ENCODE results near the gene CREG1.
"Not testable (repeated sequence)": the region's sequence is repeated elsewhere in the genome, so short reads cannot be mapped to it uniquely, and the experiment has no call there.

Gene CREG1

DNA sequence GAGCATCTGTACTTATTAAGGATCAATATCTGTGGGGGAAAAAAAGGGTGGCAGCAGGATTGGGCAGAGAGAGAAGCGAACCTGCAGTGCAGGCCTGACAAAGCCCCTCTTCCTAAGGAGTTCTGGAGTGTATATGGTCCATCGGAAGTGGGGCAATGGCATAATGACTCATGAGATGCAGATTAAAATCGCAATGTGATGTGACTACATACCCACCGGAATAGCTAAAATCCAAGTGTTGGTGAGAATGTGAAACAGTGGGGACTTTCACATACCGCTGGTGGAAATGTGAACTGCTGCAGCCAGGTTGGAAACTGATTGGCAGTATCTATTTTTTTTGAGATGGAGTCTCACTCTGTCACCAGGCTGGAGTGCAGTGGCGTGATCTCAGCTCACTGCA is 8.2 kb upstream of the CREG1 start:
- no peak for TF ChIP-seq EZH2 (IDR thresholded peaks at IDR 0.05)
- no peak for TF ChIP-seq FOXP2 (optimal IDR thresholded peaks at IDR 0.05; ENCODE audit: control extremely low read depth, extremely low read length, insufficient read depth)
- TF ChIP-seq POLR2AphosphoS5 (IDR thresholded peaks at IDR 0.05; ENCODE audit: borderline replicate concordance, low read depth, low read length): no peak
- H3K9me3 ChIP-seq (ENCODE audit: low read depth, low read length): no peaks in the 10 kb centered on the region
- no peaks in the 10 kb centered on the region for H3K36me3 ChIP-seq (ENCODE audit: insufficient read depth, low read length)
- DNase-seq (ENCODE audit: low read depth, low spot score): no peak
- no peak overlapping the region for H3K4me3 ChIP-seq
- H3K9ac ChIP-seq (ENCODE audit: insufficient read length): no peak overlapping the region
- H3K27ac ChIP-seq: no peak overlapping the region

DNA sequence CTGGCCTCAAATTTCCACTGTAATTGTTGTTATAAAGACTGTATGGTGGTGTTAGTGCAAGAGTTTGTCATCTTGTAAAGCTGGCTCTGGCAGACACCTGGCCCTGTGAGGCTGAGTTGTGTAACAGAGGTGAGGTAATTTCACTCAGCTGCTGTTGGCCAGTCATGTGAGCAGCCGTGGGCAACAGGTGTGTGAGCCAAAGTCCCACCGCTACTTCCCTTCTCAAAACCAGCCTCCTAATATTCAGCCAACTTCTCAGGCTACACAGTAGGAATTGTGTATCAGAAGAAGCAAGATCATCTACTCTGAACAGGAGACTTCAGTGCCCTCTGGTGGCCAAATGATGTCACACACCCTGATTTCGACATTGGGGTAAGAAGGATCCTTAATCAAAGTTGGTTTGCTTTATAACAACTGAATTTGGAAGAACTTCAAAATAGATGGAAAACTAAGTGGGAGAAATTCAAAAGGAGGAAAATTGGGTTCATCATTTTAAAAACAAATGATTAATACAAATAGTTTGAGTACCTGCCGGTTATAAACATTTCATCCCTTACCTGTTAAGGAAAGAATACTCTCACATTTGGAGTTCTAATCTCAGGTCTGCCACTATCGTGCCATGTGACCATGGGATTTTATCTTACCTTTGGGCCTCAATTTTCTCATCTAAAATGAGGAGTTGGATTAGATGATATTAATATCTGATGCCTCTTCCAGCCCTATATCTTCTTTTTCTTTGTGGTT is 2.6 kb upstream of the CREG1 start:
- Histone ChIP-seq H3K27ac (no peak overlapping the region), H3K9me3 (ENCODE audit: low read depth, low read length) (no peaks in the 10 kb centered on the region), H3K9ac (ENCODE audit: insufficient read length) (no peak overlapping the region), H3K4me3 (no peak overlapping the region), H3K36me3 (ENCODE audit: insufficient read depth, low read length) (no peaks in the 10 kb centered on the region)
- TF ChIP-seq EZH2 (IDR thresholded peaks at IDR 0.05): no peak
- TF ChIP-seq FOXP2 (optimal IDR thresholded peaks at IDR 0.05; ENCODE audit: control extremely low read depth, extremely low read length, insufficient read depth): no peak
- TF ChIP-seq POLR2AphosphoS5 (IDR thresholded peaks at IDR 0.05; ENCODE audit: borderline replicate concordance, low read depth, low read length): no peak
- peak; percentile 67 for DNase-seq (ENCODE audit: low read depth, low spot score)

DNA sequence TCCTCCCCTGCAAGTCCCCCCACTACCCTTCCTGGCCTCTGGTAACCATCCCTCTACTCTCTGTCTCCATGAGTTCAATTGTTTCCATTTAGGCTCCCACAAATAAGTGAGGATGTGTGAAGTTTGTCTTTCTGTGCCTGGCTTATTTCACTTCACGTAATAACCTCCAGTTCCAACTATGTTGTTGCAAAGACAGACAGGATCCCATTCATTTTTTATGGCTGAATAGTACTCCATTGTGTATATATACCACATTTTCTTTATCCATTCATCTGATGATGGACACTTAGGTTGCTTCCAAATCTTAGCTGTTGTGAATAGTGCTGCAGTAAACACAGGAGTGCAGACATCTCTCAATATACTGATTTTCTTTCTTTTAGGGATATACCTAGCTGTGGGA is 1.5 kb upstream of the CREG1 start:
- not testable (repeated sequence) for DNase-seq (ENCODE audit: low read depth, low spot score); H3K36me3 ChIP-seq (ENCODE audit: insufficient read depth, low read length); H3K4me3 ChIP-seq; H3K9me3 ChIP-seq (ENCODE audit: low read depth, low read length); H3K27ac ChIP-seq; H3K9ac ChIP-seq (ENCODE audit: insufficient read length)

DNA sequence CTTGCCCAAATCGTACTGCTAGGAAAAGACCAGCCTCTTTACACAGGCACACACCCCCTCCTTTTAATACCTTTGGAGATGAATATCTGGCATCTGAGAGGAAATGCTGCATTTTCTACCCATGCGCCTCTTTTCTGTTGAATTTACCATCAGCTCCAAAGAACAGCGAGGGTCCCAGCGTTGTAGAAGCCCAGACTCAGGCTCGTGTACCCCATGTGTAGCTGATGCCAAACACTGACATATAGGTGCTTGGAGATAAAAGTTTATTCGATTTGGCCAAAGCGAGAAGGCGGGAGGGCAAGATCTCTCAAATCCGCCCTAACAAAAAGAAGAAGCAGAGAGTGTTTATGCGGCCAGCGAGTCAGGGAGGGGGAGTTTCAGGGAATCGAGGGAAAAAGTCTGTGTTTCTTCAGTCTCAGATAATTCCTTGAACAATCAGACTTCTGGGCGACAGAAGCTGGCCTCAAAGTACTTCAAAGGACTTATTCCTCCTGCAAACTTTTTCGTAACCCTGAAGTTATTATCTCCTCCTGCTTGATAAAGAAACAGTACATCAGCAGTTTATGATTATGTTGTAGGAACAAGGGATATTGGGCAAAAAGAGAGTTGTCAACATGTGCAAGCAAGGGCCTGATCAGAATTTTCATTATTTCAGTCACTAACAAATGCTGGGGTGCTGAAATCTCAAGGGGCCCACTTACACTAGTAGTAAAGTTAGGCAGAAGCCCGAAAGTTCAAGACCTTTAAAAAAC is 642 bp upstream of the CREG1 start:
- Histone ChIP-seq H3K9me3 (ENCODE audit: low read depth, low read length) (no peaks in the 10 kb centered on the region), H3K27ac (no peak overlapping the region), H3K4me3 (peak overlapping the region; percentile 89), H3K36me3 (ENCODE audit: insufficient read depth, low read length) (no peaks in the 10 kb centered on the region), H3K9ac (ENCODE audit: insufficient read length) (peak overlapping the region; percentile 38)
- no peak for DNase-seq (ENCODE audit: low read depth, low spot score)
- TF ChIP-seq POLR2AphosphoS5 (IDR thresholded peaks at IDR 0.05; ENCODE audit: borderline replicate concordance, low read depth, low read length) (no peak), EZH2 (IDR thresholded peaks at IDR 0.05) (no peak), FOXP2 (optimal IDR thresholded peaks at IDR 0.05; ENCODE audit: control extremely low read depth, extremely low read length, insufficient read depth) (no peak)

DNA sequence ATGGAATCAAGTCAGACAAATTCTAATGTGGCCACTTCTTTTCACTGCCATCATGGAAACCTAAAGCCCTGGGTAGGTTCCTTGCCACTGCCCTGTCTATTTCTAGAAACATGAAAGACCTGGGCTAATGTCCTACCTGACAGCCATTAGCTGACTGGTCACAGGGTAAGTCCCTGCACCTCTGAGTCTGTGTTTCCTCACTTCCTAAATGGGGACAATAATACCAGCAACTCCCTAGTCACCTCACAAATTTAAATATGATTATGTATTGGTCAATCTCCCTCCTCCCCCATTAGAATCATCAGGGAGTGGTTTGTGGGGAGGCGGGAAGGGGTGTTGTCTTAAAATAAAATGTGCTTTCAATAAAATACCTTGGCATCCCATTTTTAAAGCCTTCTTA is 2.2 kb downstream of the CREG1 start:
- Histone ChIP-seq H3K9ac (ENCODE audit: insufficient read length) (no peak overlapping the region), H3K27ac (no peak overlapping the region), H3K9me3 (ENCODE audit: low read depth, low read length) (no peaks in the 10 kb centered on the region), H3K36me3 (ENCODE audit: insufficient read depth, low read length) (no peaks in the 10 kb centered on the region), H3K4me3 (no peak overlapping the region)
- TF ChIP-seq POLR2AphosphoS5 (IDR thresholded peaks at IDR 0.05; ENCODE audit: borderline replicate concordance, low read depth, low read length) (no peak), FOXP2 (optimal IDR thresholded peaks at IDR 0.05; ENCODE audit: control extremely low read depth, extremely low read length, insufficient read depth) (no peak), EZH2 (IDR thresholded peaks at IDR 0.05) (no peak)
- no peak for DNase-seq (ENCODE audit: low read depth, low spot score)

DNA sequence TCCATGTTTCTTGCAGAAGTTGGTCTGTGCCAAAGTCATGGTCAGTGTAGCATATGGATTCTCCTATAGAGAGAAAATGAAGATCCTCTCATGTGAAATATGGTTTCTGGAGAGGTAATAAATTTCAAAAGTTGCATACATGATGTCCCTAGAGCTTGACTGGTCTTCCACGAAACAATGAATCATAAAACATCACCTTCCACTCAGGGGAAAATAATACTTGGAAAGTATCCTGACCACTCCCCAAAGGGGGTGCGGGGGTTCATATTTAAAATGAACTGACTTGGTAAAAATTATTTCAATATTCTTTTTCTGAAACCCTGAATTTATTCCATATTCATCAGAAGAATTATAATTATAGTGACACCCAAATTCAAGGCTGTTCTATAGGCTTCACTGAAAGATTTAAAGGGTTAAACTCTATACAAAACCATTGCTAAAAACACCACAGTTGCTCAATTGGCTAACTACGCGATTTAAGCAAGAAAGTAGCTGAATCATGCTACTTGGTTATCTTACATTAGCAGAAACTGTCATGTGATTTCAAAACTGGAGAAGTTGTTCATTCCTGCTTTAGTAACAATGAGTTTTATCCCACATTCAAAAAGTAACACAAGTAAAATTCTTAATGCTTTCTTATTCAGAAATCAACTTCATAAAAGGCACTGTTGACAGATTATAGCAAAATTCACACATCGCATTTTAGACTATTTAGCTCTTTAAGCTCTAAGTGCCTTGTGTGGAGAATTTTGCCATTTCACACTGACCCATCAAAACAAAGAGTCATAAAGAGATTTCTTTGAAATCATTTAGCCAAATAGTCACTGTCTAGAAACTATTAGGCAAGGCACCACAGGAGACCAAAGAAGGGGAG is 5.3 kb downstream of the CREG1 start:
- Histone ChIP-seq H3K4me3 (peak overlapping the region; percentile 1; the same call in 1 of the 2 replicates), H3K9ac (ENCODE audit: insufficient read length) (no peak overlapping the region), H3K36me3 (ENCODE audit: insufficient read depth, low read length) (no peaks in the 10 kb centered on the region), H3K27ac (peak overlapping the region; percentile 2; the same call in 1 of the 2 replicates), H3K9me3 (ENCODE audit: low read depth, low read length) (no peaks in the 10 kb centered on the region)
- no peak for DNase-seq (ENCODE audit: low read depth, low spot score)
- TF ChIP-seq POLR2AphosphoS5 (IDR thresholded peaks at IDR 0.05; ENCODE audit: borderline replicate concordance, low read depth, low read length) (no peak), EZH2 (IDR thresholded peaks at IDR 0.05) (no peak), FOXP2 (optimal IDR thresholded peaks at IDR 0.05; ENCODE audit: control extremely low read depth, extremely low read length, insufficient read depth) (no peak)

DNA sequence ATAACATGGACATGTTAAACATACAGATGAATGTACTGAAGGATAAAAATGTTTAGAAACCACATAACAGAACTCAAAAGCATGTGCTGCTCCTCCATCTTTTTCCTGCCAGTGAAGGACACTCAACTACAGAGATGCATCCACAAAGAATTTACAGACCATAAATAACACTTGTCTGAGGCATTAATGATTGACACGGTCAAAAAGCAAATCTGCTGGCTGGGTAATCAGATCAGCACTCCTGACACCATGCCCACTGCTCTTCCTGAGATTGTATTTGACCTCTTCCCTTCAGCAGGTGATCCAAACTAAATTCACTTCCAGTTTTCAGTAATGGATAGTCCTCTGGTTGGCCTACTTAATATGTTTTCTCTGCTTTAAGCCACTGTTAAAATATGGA is 6.6 kb downstream of the CREG1 start:
- no peak for TF ChIP-seq FOXP2 (optimal IDR thresholded peaks at IDR 0.05; ENCODE audit: control extremely low read depth, extremely low read length, insufficient read depth)
- no peak for TF ChIP-seq POLR2AphosphoS5 (IDR thresholded peaks at IDR 0.05; ENCODE audit: borderline replicate concordance, low read depth, low read length)
- no peak for TF ChIP-seq EZH2 (IDR thresholded peaks at IDR 0.05)
- DNase-seq (ENCODE audit: low read depth, low spot score): no peak
- H3K9me3 ChIP-seq (ENCODE audit: low read depth, low read length): no peaks in the 10 kb centered on the region
- H3K4me3 ChIP-seq: no peak overlapping the region
- no peak overlapping the region for H3K27ac ChIP-seq
- H3K36me3 ChIP-seq (ENCODE audit: insufficient read depth, low read length): no peaks in the 10 kb centered on the region
- no peak overlapping the region for H3K9ac ChIP-seq (ENCODE audit: insufficient read length)

DNA sequence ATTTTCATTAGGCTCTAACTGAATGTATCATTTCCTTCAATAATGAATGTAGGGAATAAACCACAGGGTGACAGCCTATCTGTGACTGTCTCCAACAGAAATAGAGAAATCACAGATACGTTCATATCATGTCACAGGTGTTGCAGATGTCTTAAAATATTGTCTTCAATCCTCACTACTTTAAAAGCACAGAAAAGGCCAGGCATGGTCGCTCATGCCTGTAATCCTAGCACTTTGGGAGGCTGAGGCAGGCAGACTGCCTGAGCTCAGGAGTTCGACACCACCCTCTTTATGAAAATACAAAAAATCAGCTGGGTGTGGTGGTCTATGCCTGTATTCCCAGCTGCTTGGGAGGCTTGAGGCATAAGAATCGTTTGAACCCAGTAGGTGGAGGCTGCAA is 8.2 kb downstream of the CREG1 start:
- no peak for TF ChIP-seq EZH2 (IDR thresholded peaks at IDR 0.05)
- TF ChIP-seq POLR2AphosphoS5 (IDR thresholded peaks at IDR 0.05; ENCODE audit: borderline replicate concordance, low read depth, low read length): no peak
- TF ChIP-seq FOXP2 (optimal IDR thresholded peaks at IDR 0.05; ENCODE audit: control extremely low read depth, extremely low read length, insufficient read depth): no peak
- no peak for DNase-seq (ENCODE audit: low read depth, low spot score)
- no peaks in the 10 kb centered on the region for H3K36me3 ChIP-seq (ENCODE audit: insufficient read depth, low read length)
- H3K9ac ChIP-seq (ENCODE audit: insufficient read length): no peak overlapping the region
- H3K9me3 ChIP-seq (ENCODE audit: low read depth, low read length): no peaks in the 10 kb centered on the region
- no peak overlapping the region for H3K4me3 ChIP-seq
- no peak overlapping the region for H3K27ac ChIP-seq

All from SK-N-MC (cell line).